Activated naive CD4-positive, alpha-beta T cell (primary cell): ENCODE data around the gene STK31.
"Not testable (repeated sequence)": the region's sequence is repeated elsewhere in the genome, so short reads cannot be mapped to it uniquely, and the experiment has no call there.

Experiments
- DNase-seq, 4 experiments: peaks; one replicate each; lab custom pipeline; 2025; lab: John Stamatoyannopoulos, UW

Gene STK31

GRCh38 chr7:23713285-23714149 is 3.5 kb downstream of the STK31 start:
- no peak for DNase-seq

- no peak for DNase-seq
Observed at GRCh38 chr7:23714150-23714464, 4.1 kb downstream of the STK31 start.

- DNase-seq, result no peak
Observed at GRCh38 chr7:23714579-23714978, 4.6 kb downstream of the STK31 start.

- no peak for DNase-seq
Observed at GRCh38 chr7:23715099-23715498, 5.1 kb downstream of the STK31 start.

GRCh38 chr7:23717788-23718187 is 7.8 kb downstream of the STK31 start:
- no peak for DNase-seq

- DNase-seq, result no peak
Observed at GRCh38 chr7:23721456-23721855, 11.4 kb downstream of the STK31 start.

- DNase-seq, result not testable (repeated sequence)
Observed at GRCh38 chr7:23722587-23723216, 12.7 kb downstream of the STK31 start.

GRCh38 chr7:23724113-23724512 is 14.1 kb downstream of the STK31 start:
- DNase-seq, result not testable (repeated sequence)

- no peak for DNase-seq
Observed at GRCh38 chr7:23742051-23742450, 32.0 kb downstream of the STK31 start.

- no peak for DNase-seq
Observed at GRCh38 chr7:23743226-23743625, 33.2 kb downstream of the STK31 start.

GRCh38 chr7:23746629-23747028 is 36.6 kb downstream of the STK31 start:
- no peak for DNase-seq

GRCh38 chr7:23751852-23752251 is 41.8 kb downstream of the STK31 start:
- no peak for DNase-seq

GRCh38 chr7:23758839-23759238 is 48.8 kb downstream of the STK31 start:
- not testable (repeated sequence) for DNase-seq

- no peak for DNase-seq
Observed at GRCh38 chr7:23759671-23760391, 49.8 kb downstream of the STK31 start.

- DNase-seq, result no peak
Observed at GRCh38 chr7:23765943-23766342, 55.9 kb downstream of the STK31 start.

- no peak for DNase-seq
Observed at GRCh38 chr7:23767514-23767913, 57.5 kb downstream of the STK31 start.

GRCh38 chr7:23768022-23768421 is 58.0 kb downstream of the STK31 start:
- no peak for DNase-seq

- not testable (repeated sequence) for DNase-seq
Observed at GRCh38 chr7:23779185-23779800, 69.3 kb downstream of the STK31 start.

- no peak for DNase-seq
Observed at GRCh38 chr7:23783115-23783514, 73.1 kb downstream of the STK31 start.

GRCh38 chr7:23787272-23787671 is 77.3 kb downstream of the STK31 start:
- no peak for DNase-seq

- no peak for DNase-seq
Observed at GRCh38 chr7:23788843-23789242, 78.8 kb downstream of the STK31 start.

- no peak for DNase-seq
Observed at GRCh38 chr7:23791721-23792120, 81.7 kb downstream of the STK31 start.
